Fibroblast of skin of right quadriceps (primary cell): Measurements from ENCODE around the gene CTXND1.

ENCODE experiments used
- DNase-seq: peaks from one replicate; pipeline ENCODE4 v3.0.0-alpha.2; 2013

The CTXND1 gene

GRCh38 chr15:80208758-80209734 lies 43.0 kb downstream of the CTXND1 start:
- DNase-seq = no peak

- DNase-seq = no peak
Observed at GRCh38 chr15:80207887-80208286, 44.1 kb downstream of the CTXND1 start.

GRCh38 chr15:80204231-80204630 lies 47.8 kb downstream of the CTXND1 start:
- no peak for DNase-seq

GRCh38 chr15:80203361-80203885 lies 48.6 kb downstream of the CTXND1 start:
- DNase-seq = no peak

GRCh38 chr15:80202641-80203360 lies 49.2 kb downstream of the CTXND1 start:
- DNase-seq = no peak

GRCh38 chr15:80202016-80202315 lies 50.0 kb downstream of the CTXND1 start:
- no peak for DNase-seq

- DNase-seq = no peak
Observed at GRCh38 chr15:80201256-80202015, 50.6 kb downstream of the CTXND1 start.

GRCh38 chr15:80199869-80200268 lies 52.1 kb downstream of the CTXND1 start:
- DNase-seq = no peak

- DNase-seq = no peak
Observed at GRCh38 chr15:80199366-80199765, 52.6 kb downstream of the CTXND1 start.

- no peak for DNase-seq
Observed at GRCh38 chr15:80194914-80195313, 57.1 kb downstream of the CTXND1 start.

- DNase-seq = no peak
Observed at GRCh38 chr15:80194186-80194585, 57.8 kb downstream of the CTXND1 start.

- no peak for DNase-seq
Observed at GRCh38 chr15:80191897-80192595, 60.0 kb downstream of the CTXND1 start.

GRCh38 chr15:80191198-80191597 lies 60.8 kb downstream of the CTXND1 start:
- no peak for DNase-seq

- DNase-seq = no peak
Observed at GRCh38 chr15:80188251-80188650, 63.8 kb downstream of the CTXND1 start.

GRCh38 chr15:80186597-80186996 lies 65.4 kb downstream of the CTXND1 start:
- DNase-seq = no peak

GRCh38 chr15:80186066-80186465 lies 65.9 kb downstream of the CTXND1 start:
- no peak for DNase-seq

GRCh38 chr15:80185152-80185551 lies 66.9 kb downstream of the CTXND1 start:
- DNase-seq = no peak

GRCh38 chr15:80184554-80184953 lies 67.5 kb downstream of the CTXND1 start:
- DNase-seq = no peak

GRCh38 chr15:80183886-80184285 lies 68.1 kb downstream of the CTXND1 start:
- no peak for DNase-seq

GRCh38 chr15:80183306-80183705 lies 68.7 kb downstream of the CTXND1 start:
- no peak for DNase-seq

- DNase-seq = peak; percentile 61
Observed at GRCh38 chr15:80182611-80183261, 69.3 kb downstream of the CTXND1 start.

GRCh38 chr15:80180986-80181385 lies 71.0 kb downstream of the CTXND1 start:
- no peak for DNase-seq
